Stimulated activated CD8-positive, alpha-beta memory T cell treated with anti-CD3 and anti-CD28 coated beads, Interleukin-12 subunit alpha, Interleukin-12 subunit beta, amount 100 ng/mL, for 1 hour (primary cell): Measurements from ENCODE around the gene PLEKHM1.

Source experiments
- DNase-seq: peaks from one replicate; pipeline ENCODE4 v3.0.0-alpha.2; 2020; ENCODE audit warnings: low read depth

Gene PLEKHM1

DNA sequence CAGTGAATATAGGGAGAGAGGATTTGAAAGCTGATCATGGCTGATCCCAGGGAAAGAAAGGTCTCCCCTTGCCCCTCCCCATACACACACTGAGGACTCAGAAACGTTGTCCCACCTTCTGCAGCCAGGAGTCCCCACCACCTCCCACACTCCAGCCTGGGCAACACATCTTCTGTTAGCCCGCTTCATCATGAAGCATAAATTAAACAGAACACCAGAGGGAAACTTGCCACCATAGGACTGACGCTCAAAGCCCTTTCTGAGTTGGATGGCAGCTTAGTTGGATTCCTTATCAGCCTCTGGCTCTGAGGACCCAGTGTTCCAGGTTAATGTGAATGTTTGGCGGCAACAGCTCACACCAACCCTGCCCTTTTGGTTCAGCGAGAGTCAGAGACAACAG lies 91.7 kb downstream of the PLEKHM1 start:
- no peak for DNase-seq

- no peak for DNase-seq
Measured at GRCh38 chr17:45397796-45398195, 92.7 kb downstream of the PLEKHM1 start.

- DNase-seq: no peak
Measured at GRCh38 chr17:45396496-45397205, 93.9 kb downstream of the PLEKHM1 start.

DNA sequence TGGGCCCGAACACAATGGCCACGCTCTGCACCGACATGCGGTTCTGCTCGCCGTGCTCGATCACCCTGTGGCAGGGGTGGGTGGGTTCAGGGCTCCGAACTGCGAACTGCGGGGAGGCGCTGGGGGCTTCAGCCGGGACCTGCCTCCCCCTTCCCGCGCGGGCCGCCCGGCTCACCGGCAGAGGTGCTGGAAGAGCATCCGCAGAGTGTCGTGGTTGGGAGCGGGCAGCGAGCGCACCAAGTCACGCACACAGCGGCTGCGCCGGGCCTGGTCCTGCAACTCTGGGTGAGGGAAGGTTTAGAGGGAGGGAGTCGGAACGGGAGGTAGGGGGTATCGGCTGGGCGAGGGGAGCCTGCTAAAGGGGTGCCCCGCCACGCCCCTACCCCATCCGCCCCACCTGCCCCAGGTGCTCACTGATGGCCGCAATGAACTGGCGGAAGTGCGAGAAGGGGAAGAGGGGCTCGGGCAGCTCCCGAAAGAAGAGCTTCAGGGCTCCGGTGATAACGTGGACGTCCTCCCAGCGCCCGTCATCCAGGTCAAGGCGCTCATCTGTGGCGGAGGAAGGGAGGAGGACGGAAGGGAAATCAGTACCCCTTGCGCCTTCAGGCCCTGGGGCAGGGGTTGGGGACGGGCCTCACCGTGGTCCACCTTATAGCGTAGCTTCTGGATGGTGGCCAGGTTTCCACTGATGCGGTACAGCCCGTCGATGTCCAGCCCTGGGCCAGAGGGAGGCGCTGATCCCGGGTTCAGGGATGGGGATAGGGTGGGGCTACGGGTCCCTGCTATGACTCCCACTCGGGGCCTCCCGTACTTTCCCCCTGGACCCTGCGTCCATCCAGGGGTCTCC lies 94.7 kb downstream of the PLEKHM1 start:
- no peak for DNase-seq

GRCh38 chr17:45394913-45395568 lies 95.5 kb downstream of the PLEKHM1 start:
- DNase-seq: no peak

- DNase-seq: no peak
Measured at GRCh38 chr17:45394564-45394912, 96.0 kb downstream of the PLEKHM1 start.

- DNase-seq: no peak
Measured at GRCh38 chr17:45394091-45394490, 96.4 kb downstream of the PLEKHM1 start.

DNA sequence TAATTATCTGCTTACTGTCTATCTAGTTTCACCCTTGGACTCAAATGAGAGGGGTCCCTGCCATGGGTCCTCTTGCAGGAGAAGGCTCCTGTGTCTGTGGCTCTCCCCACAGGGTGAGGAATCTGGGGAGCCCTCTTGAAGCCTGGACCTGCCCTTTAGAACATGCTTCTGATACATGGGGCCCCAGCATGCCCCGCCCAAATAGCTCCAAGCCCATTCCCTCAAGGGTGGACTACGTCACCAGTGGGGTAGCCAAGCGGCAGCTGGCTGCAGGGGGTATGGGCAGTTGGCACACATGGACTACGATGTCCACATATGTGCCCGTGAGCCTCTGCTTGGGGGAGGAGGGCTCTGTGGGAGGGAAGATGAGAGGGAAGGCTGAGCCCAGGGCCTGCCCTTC lies 97.1 kb downstream of the PLEKHM1 start:
- no peak for DNase-seq

DNA sequence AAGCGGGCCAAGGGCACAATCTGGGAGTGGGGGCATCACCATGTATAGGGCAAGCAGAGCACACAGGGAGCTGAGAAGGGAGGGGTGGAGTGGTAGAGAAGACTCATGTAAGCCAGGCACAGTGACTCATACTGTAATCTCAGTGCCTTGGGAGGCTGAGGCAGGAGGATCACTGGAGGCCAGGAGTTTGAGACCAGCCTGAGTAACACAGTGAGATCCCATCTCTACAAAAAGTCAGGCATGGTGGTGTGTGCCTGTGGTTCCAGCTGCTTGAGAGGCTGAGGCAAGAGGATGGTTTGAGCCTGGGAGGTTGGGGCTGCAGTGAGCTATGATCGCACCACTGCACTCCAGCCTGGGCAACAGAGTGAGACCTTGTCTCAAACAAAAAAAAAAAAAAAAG lies 98.6 kb downstream of the PLEKHM1 start:
- DNase-seq: no peak

GRCh38 chr17:45391291-45391690 lies 99.2 kb downstream of the PLEKHM1 start:
- no peak for DNase-seq

GRCh38 chr17:45389354-45389753 lies 101.2 kb downstream of the PLEKHM1 start:
- DNase-seq: no peak

DNA sequence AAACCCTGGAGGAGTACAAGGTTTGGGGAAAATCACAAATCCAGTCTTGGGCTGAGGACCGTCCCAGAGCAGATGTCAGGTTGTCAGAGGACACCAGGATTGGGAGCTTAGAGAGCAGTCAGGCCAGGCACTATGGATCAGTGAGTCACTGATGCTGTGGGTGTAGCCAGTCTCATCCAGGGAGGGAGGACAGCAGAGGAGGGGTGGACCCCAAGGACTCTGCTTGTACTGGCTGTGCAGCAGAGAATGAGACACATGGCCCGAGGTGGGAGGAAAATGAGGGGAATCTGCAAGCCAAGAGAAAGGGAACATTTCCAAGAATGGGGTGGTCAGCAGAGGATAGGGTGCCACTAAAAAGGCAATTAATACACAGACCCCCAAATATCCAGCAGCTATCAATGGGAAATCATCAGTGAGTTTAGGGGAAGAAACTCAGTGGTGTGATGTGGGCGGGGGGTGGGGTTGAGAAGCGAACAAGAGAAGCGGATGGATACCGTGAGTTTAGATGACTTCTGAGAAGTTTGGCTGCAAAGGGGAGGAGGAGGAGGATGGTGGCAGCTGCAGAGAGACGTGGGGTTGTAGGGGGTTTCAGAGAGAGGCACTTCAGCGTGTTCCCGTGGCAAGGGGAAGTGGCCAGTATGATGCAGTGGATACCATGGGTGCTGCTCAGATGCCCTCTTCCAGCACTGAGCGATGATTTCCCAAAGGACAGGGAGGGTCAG lies 101.8 kb downstream of the PLEKHM1 start:
- DNase-seq: no peak

- no peak for DNase-seq
Measured at GRCh38 chr17:45387739-45388138, 102.8 kb downstream of the PLEKHM1 start.

- no peak for DNase-seq
Measured at GRCh38 chr17:45386178-45386577, 104.3 kb downstream of the PLEKHM1 start.
